Prostate gland (tissue), 2 donors: ENCODE measurements around the gene RAB4B. TPM values are rescaled to one million over a fixed set of nuclear protein-coding genes. Genes with fewer than 3 reads are reported as not detected.
"Not testable (repeated sequence)": the region's sequence is repeated elsewhere in the genome, so short reads cannot be mapped to it uniquely, and the experiment has no call there.

Source experiments
- DNase-seq: peaks from one replicate; pipeline ENCODE4 v3.0.0-alpha.2; 2019; ENCODE audit warnings: low spot score
- H3K27ac ChIP-seq, 2 donors: fragments of 200-600 bp; sonication (generic); 2 replicates each; pipeline ENCODE4 v1.5.1; 2017 to 2019
- H3K27me3 ChIP-seq: fragments of 200-600 bp; sonication (generic); replicated peaks from 2 replicates; pipeline ENCODE4 v1.5.1; 2019; ENCODE audit not compliant: insufficient read depth
- H3K36me3 ChIP-seq, 2 donors: fragments of 200-600 bp; sonication (generic); 1 replicate in 1 of 2; 2 replicates in 1 of 2; pipeline versions ENCODE4 v1.5.1 to v1.8.1; 2017 to 2019
- H3K4me1 ChIP-seq: fragments of 200-600 bp; sonication (generic); replicated peaks from 2 replicates; pipeline ENCODE4 v1.5.1; 2019
- H3K4me3 ChIP-seq, 2 donors: fragments of 200-600 bp; sonication (generic); 2 replicates each; pipeline ENCODE4 v1.5.1; 2017 to 2019
- H3K9me3 ChIP-seq: fragments of 200-600 bp; sonication (generic); 2 replicates; pipeline ENCODE4 v1.5.1; 2017
- CTCF ChIP-seq, 4 experiments: fragments of 200-600 bp in 2 of 4; fragments of 450-650 bp in 2 of 4; sonication (generic) in 2 of 4; IDR thresholded peaks; 1 replicate in 3 of 4; 2 replicates in 1 of 4; pipeline ENCODE4 v1.5.1; 2016 to 2019; ENCODE audit warnings: antibody characterized with exemption in 4 of 4, mild to moderate bottlenecking in 2 of 4, moderate library complexity in 2 of 4
- POLR2A ChIP-seq: fragments of 450-650 bp; IDR thresholded peaks from one replicate; pipeline ENCODE4 v1.6.1; 2016; ENCODE audit warnings: antibody characterized with exemption, mild to moderate bottlenecking
- POLR2AphosphoS5 ChIP-seq: sonication (generic); formaldehyde crosslinking; IDR thresholded peaks from one replicate; pipeline ENCODE4 v1.6.1; 2017; ENCODE audit warnings: antibody characterized with exemption
- WGBS: methylation state at CpG from one replicate; pipeline ENCODE4 v1.1.5; 2018; 5-methylcytosine and 5-hydroxymethylcytosine counted together
- intact Hi-C: fragments of 100-400 bp; cut with DNase I; formaldehyde crosslinking; loops from one replicate; pipeline ENCODE4 v1.14.2; 2022
- total RNA-seq, 2 donors: library from RNA; depleted of rRNA; stranded (reverse); fragments of >200 nt; gene quantifications; one replicate each; pipeline ENCODE4 v1.1.0, GENCODE V29; 2016

RAB4B gene
- total RNA-seq, 2 donors from 2014 or later, result 44.8 to 51.7 TPM

GRCh38 chr19:40810160-40810559 is 32.1 kb downstream of the RAB4B start:
- intact Hi-C loops, result no loop called here
- WGBS, result 51% methylated on average over 13 of the region's 14 CpGs
- no peaks in the 10 kb centered on the region for H3K36me3 ChIP-seq
- TF ChIP-seq CTCF (IDR thresholded peaks at IDR 0.05) (no peak), POLR2AphosphoS5 (no peak), POLR2A (no peak)
- DNase-seq, result no peak
- H3K27ac ChIP-seq, result peak overlapping the region; percentile 22 to 28
- H3K4me3 ChIP-seq, result peak overlapping the region; percentile 17 to 29
- no peaks in the 10 kb centered on the region for H3K27me3 ChIP-seq
- peaks cover 25% of the 10 kb centered on the region for H3K4me1 ChIP-seq
- no peaks in the 10 kb centered on the region for H3K9me3 ChIP-seq

- Histone ChIP-seq H3K4me1 (peaks cover 18% of the 10 kb centered on the region), H3K4me3 (peak overlapping the region; percentile 17 to 29), H3K27ac (peak overlapping the region; percentile 53 to 55)
- H3K36me3 ChIP-seq, H3K9me3 ChIP-seq, intact Hi-C loops, H3K27me3 ChIP-seq: not testable (repeated sequence)
- peak; percentile 65 for DNase-seq
- TF ChIP-seq CTCF (IDR thresholded peaks at IDR 0.05) (peak in 1 of 4 experiments; percentile 28), POLR2AphosphoS5 (peak; percentile 25), POLR2A (peak; percentile 47)
- WGBS, result 5% methylated on average over 35 of the region's 65 CpGs
Measured at GRCh38 chr19:40810649-40811408, 32.8 kb downstream of the RAB4B start.

GRCh38 chr19:40811478-40812341 is 33.7 kb downstream of the RAB4B start:
- DNase-seq, result no peak
- Histone ChIP-seq H3K27me3 (no peaks in the 10 kb centered on the region), H3K9me3 (no peaks in the 10 kb centered on the region), H3K4me1 (peaks cover 11% of the 10 kb centered on the region), H3K4me3 (peak overlapping the region in 1 of 2 donors; percentile 29), H3K36me3 (no peaks in the 10 kb centered on the region), H3K27ac (peak overlapping the region; percentile 53 to 55)
- 23% methylated on average over 35 of the region's 35 CpGs for WGBS
- TF ChIP-seq CTCF (IDR thresholded peaks at IDR 0.05) (no peak), POLR2AphosphoS5 (no peak), POLR2A (no peak)
- intact Hi-C loops, result no loop called here

- WGBS, result 76% methylated on average over 7 of the region's 7 CpGs
- H3K4me3 ChIP-seq, H3K36me3 ChIP-seq, H3K9me3 ChIP-seq, intact Hi-C loops, H3K4me1 ChIP-seq, H3K27me3 ChIP-seq, DNase-seq: not testable (repeated sequence)
- H3K27ac ChIP-seq, result peak overlapping the region; percentile 56 to 57
Measured at GRCh38 chr19:40812571-40812970, 34.5 kb downstream of the RAB4B start.

GRCh38 chr19:40813182-40813581 is 35.1 kb downstream of the RAB4B start:
- peaks cover 4% of the 10 kb centered on the region for H3K4me1 ChIP-seq
- H3K27ac ChIP-seq, result peak overlapping the region; percentile 56 to 57
- TF ChIP-seq CTCF (IDR thresholded peaks at IDR 0.05) (no peak), POLR2AphosphoS5 (no peak), POLR2A (no peak)
- peak; percentile 53 for DNase-seq
- H3K4me3 ChIP-seq, result no peak overlapping the region
- no peaks in the 10 kb centered on the region for H3K36me3 ChIP-seq
- intact Hi-C loops, result no loop called here
- no peaks in the 10 kb centered on the region for H3K9me3 ChIP-seq
- no peaks in the 10 kb centered on the region for H3K27me3 ChIP-seq
- WGBS, result 9% methylated on average over 4 of the region's 4 CpGs
